Thyroid gland (tissue), 4 donors: ENCODE data around the gene ATP6V0B. TPM values are rescaled to one million over a fixed set of nuclear protein-coding genes. Genes with fewer than 3 reads are reported as not detected.

Experiments used
- DNase-seq, 2 donors: peaks; one replicate each; pipeline ENCODE4 v3.0.0-alpha.2; 2019
- H3K27ac ChIP-seq, 3 donors: fragments of 200-600 bp; sonication (generic); 1 replicate in 2 of 3; 2 replicates in 1 of 3; pipeline ENCODE4 v1.5.1; 2016 to 2019; ENCODE audit warnings: mild to moderate bottlenecking in 1 of 3, moderate library complexity in 1 of 3
- H3K27me3 ChIP-seq: fragments of 200-600 bp; sonication (generic); one replicate; pipeline ENCODE4 v1.5.1; 2019
- H3K36me3 ChIP-seq, 2 donors: fragments of 200-600 bp; sonication (generic); one replicate each; pipeline ENCODE4 v1.5.1; 2016 to 2019
- H3K4me1 ChIP-seq, 2 donors: fragments of 200-600 bp; sonication (generic); one replicate each; pipeline ENCODE4 v1.5.1; 2017 to 2019
- H3K4me3 ChIP-seq, 3 donors: fragments of 200-600 bp; sonication (generic); replicated peaks in 1 of 3; 1 replicate in 2 of 3; 2 replicates in 1 of 3; pipeline ENCODE4 v1.5.1; 2016; ENCODE audit warnings: mild to moderate bottlenecking in 1 of 3
- H3K9me3 ChIP-seq: fragments of 200-600 bp; sonication (generic); one replicate; pipeline ENCODE4 v1.5.1; 2017
- POLR2A ChIP-seq, 2 donors: fragments of 450-650 bp; IDR thresholded peaks; one replicate each; pipeline ENCODE4 v1.6.1; 2017; ENCODE audit warnings: antibody characterized with exemption in 2 of 2, mild to moderate bottlenecking in 2 of 2, moderate library complexity in 1 of 2
- WGBS, 2 donors: methylation state at CpG; one replicate each; pipeline ENCODE4 v1.1.5; 2017; 5-methylcytosine and 5-hydroxymethylcytosine counted together
- intact Hi-C: fragments of 100-400 bp; cut with DNase I; formaldehyde crosslinking; loops from one replicate; pipeline ENCODE4 v1.15.1; 2023
- total RNA-seq, 4 donors: library from RNA; depleted of rRNA; stranded (reverse); fragments of >200 nt; gene quantifications; one replicate each; pipeline ENCODE4 v1.2.3, GENCODE V29; 2016
- TF ChIP-seq, protein P1 (sequence below), 6 experiments: fragments of 200-600 bp in 3 of 6; fragments of 450-650 bp in 3 of 6; sonication (generic) in 3 of 6; IDR thresholded peaks; one replicate each; pipeline ENCODE4 v1.5.1; 2016 to 2019; ENCODE audit warnings: antibody characterized with exemption in 6 of 6, mild to moderate bottlenecking in 2 of 6, inconsistent platforms in 1 of 6, moderate library complexity in 1 of 6

ATP6V0B gene
- total RNA-seq, 4 donors from 2014 or later: 128 to 302 (median 216) TPM

DNA sequence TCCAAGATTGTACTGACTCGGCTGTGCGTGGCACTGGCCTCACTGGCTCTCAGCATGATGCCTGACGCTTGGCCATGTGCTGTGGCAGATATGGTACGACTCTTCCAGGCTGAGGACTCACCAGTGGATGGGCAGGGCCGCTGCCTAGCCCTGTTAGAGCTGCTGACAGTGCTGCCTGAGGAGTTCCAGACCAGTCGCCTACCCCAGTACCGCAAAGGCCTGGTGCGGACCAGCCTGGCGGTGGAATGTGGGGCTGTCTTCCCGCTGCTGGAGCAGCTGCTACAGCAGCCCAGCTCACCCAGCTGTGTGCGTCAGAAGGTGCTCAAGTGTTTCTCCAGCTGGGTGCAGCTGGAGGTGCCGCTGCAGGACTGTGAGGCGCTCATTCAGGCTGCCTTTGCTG lies 25.1 kb upstream of the ATP6V0B start:
- intact Hi-C loops: no loop called here
- 82 to 87% methylated on average over 5 to 13 of the region's 13 CpGs for WGBS, 2 donors
- TF ChIP-seq, protein P1, sequence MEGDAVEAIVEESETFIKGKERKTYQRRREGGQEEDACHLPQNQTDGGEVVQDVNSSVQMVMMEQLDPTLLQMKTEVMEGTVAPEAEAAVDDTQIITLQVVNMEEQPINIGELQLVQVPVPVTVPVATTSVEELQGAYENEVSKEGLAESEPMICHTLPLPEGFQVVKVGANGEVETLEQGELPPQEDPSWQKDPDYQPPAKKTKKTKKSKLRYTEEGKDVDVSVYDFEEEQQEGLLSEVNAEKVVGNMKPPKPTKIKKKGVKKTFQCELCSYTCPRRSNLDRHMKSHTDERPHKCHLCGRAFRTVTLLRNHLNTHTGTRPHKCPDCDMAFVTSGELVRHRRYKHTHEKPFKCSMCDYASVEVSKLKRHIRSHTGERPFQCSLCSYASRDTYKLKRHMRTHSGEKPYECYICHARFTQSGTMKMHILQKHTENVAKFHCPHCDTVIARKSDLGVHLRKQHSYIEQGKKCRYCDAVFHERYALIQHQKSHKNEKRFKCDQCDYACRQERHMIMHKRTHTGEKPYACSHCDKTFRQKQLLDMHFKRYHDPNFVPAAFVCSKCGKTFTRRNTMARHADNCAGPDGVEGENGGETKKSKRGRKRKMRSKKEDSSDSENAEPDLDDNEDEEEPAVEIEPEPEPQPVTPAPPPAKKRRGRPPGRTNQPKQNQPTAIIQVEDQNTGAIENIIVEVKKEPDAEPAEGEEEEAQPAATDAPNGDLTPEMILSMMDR (IDR thresholded peaks at IDR 0.05): no peak
- no peak for TF ChIP-seq POLR2A (IDR thresholded peaks at IDR 0.05)
- H3K36me3 ChIP-seq: no peaks in the 10 kb centered on the region
- H3K4me1 ChIP-seq: peaks cover 25 to 54% of the 10 kb centered on the region in 2 donors
- H3K9me3 ChIP-seq: no peaks in the 10 kb centered on the region
- no peak overlapping the region for H3K27ac ChIP-seq
- DNase-seq: no peak
- H3K27me3 ChIP-seq: no peaks in the 10 kb centered on the region
- H3K4me3 ChIP-seq: no peak overlapping the region

DNA sequence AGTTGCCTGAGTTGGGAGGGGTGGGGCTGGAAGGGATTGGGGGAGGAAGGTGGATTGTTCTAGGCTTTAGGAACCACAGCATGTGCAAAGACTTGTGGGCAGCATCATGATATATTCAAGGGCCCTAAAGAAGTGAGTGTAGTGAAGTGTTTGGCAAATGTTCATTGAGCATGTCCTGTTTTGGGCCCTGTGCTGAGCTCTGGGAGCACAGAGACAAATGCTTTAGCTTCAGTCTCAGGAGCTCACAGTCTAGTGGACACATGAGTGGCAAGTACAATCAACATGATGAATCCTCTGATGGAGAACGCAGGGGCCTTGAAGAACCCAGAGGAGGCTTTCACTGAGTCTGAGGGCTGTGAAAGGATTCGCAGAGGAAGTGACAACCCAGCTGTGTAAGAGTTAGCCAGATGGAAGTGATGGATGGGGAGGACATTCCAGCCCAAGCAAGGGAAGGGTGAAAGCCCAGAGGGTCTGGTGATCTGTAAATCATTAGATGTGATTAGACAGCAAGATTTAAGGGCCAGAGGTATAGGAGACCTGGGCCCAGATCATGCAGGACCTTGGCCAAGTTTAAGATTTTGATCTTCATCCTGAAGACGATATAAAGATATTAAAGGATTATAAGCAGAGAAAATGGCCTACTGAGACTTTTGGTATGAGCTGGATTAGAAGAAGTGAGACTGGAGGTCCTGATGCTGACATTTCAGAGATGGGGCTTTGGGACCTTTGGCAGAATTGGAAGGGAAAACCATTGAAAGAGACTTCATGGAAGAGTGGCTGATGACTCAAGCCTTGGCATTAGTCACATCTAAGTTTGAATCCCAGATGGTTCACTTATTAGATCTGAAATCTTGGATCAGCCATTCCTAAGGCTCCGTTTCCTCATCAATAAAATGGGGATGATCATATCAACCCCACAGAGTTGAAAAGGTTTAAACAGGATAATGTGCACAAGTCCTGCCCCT lies 23.5 kb upstream of the ATP6V0B start:
- peak; percentile 51 to 58 for DNase-seq
- Histone ChIP-seq H3K9me3 (no peaks in the 10 kb centered on the region), H3K27me3 (no peaks in the 10 kb centered on the region), H3K27ac (peak overlapping the region in 2 of 3 donors; percentile 9 to 47), H3K36me3 (peaks cover 0 to 2% of the 10 kb centered on the region in 2 donors), H3K4me3 (no peak overlapping the region), H3K4me1 (peaks cover 18 to 42% of the 10 kb centered on the region in 2 donors)
- intact Hi-C loops: no loop called here
- WGBS, 2 donors: 60 to 70% methylated on average over 4 of the region's 4 CpGs
- TF ChIP-seq, protein P1 (IDR thresholded peaks at IDR 0.05): no peak
- TF ChIP-seq POLR2A (IDR thresholded peaks at IDR 0.05): no peak

DNA sequence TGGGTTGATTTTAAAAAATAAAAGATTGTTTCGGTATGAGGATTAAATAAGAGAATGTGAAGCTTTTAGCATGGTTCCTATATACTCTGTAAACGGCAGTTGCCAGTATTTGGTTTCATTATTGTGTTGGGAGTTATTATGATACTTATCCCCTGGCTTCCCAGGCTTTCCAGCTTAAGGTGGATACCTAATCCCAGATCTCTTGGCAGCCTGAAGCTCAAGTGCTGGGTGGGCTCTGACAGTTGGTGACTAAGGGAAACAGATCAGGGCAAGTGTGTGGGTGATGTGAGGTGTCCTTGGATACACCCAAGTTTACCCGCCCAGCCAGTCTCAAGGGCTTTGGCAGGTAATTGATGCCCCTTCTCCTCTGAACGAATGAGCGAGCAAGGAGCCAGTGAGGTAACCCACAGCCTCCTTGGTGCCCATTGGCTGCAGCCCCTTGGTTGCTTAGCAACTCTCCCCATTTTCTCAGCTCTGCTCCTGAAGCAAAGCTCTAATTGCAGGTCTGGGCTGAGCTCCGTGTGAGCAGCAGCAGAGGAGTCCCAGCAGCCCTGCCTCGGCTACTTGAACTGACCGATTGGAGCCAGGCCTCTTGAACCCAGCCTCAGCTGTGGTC lies 21.9 kb upstream of the ATP6V0B start:
- Histone ChIP-seq H3K36me3 (peaks cover 13 to 17% of the 10 kb centered on the region in 2 donors), H3K4me1 (peaks cover 11 to 36% of the 10 kb centered on the region in 2 donors), H3K4me3 (no peak overlapping the region), H3K9me3 (no peaks in the 10 kb centered on the region), H3K27me3 (no peaks in the 10 kb centered on the region), H3K27ac (peak overlapping the region in 1 of 3 donors; percentile 17)
- 66 to 76% methylated on average over 6 to 8 of the region's 8 CpGs for WGBS, 2 donors
- TF ChIP-seq, protein P1 (IDR thresholded peaks at IDR 0.05): no peak
- no peak for TF ChIP-seq POLR2A (IDR thresholded peaks at IDR 0.05)
- DNase-seq: peak in 1 of 2 donors; percentile 15
- intact Hi-C loops: no loop called here

DNA sequence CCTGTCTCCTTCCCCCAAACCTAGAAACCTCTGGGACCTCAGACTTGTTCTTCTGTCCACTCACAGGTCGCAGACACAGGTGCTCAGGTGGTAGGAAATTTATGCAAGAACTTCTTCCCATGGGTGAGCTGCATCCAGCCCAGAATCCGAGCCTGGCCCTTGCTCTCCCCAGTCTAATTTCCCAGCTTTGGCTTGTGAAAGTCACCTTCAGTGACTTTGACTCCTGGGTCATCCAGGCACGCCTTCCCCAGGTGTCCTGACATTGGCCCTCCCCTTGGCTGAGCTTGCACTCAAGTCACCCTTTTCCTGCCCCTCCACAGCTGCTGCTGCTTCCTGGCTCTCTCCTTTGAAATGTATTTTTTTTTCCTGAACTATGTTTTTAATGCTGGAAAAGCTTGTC lies 21.4 kb upstream of the ATP6V0B start:
- Histone ChIP-seq H3K27me3 (no peaks in the 10 kb centered on the region), H3K9me3 (no peaks in the 10 kb centered on the region), H3K4me3 (no peak overlapping the region), H3K4me1 (peaks cover 6 to 30% of the 10 kb centered on the region in 2 donors), H3K27ac (peak overlapping the region in 1 of 3 donors; percentile 17), H3K36me3 (peaks cover 18 to 22% of the 10 kb centered on the region in 2 donors)
- TF ChIP-seq, protein P1 (IDR thresholded peaks at IDR 0.05): no peak
- no peak for TF ChIP-seq POLR2A (IDR thresholded peaks at IDR 0.05)
- intact Hi-C loops: no loop called here
- no peak for DNase-seq
- WGBS, 2 donors: 83 to 93% methylated on average over 3 of the region's 3 CpGs
